HG02852 (cell line): Measurements from ENCODE around the gene NBPF10.
"Not testable (repeated sequence)": the region's sequence is repeated elsewhere in the genome, so short reads cannot be mapped to it uniquely, and the experiment has no call there.

ENCODE experiments used
- ATAC-seq: cut with Tn5 transposase; IDR thresholded peaks from one replicate; pipeline ENCODE4 v1.9.1; 2021; ENCODE audit warnings: mild to moderate bottlenecking, moderate library complexity; ENCODE audit not compliant: unreplicated experiment

Gene NBPF10, protein sequence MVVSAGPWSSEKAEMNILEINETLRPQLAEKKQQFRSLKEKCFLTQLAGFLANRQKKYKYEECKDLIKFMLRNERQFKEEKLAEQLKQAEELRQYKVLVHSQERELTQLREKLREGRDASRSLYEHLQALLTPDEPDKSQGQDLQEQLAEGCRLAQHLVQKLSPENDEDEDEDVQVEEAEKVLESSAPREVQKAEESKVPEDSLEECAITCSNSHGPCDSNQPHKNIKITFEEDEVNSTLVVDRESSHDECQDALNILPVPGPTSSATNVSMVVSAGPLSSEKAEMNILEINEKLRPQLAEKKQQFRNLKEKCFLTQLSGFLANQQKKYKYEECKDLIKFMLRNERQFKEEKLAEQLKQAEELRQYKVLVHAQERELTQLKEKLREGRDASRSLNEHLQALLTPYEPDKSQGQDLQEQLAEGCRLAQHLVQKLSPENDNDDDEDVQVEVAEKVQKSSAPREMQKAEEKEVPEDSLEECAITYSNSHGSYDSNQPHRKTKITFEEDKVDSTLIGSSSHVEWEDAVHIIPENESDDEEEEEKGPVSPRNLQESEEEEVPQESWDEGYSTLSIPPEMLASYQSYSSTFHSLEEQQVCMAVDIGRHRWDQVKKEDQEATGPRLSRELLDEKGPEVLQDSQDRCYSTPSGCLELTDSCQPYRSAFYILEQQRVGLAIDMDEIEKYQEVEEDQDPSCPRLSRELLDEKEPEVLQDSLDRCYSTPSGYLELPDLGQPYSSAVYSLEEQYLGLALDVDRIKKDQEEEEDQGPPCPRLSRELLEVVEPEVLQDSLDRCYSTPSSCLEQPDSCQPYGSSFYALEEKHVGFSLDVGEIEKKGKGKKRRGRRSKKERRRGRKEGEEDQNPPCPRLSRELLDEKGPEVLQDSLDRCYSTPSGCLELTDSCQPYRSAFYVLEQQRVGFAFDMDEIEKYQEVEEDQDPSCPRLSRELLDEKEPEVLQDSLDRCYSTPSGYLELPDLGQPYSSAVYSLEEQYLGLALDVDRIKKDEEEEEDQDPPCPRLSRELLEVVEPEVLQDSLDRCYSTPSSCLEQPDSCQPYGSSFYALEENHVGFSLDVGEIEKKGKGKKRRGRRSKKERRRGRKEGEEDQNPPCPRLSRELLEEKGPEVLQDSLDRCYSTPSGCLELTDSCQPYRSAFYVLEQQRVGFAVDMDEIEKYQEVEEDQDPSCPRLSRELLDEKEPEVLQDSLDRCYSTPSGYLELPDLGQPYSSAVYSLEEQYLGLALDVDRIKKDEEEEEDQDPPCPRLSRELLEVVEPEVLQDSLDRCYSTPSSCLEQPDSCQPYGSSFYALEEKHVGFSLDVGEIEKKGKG (N-terminal part only)

DNA sequence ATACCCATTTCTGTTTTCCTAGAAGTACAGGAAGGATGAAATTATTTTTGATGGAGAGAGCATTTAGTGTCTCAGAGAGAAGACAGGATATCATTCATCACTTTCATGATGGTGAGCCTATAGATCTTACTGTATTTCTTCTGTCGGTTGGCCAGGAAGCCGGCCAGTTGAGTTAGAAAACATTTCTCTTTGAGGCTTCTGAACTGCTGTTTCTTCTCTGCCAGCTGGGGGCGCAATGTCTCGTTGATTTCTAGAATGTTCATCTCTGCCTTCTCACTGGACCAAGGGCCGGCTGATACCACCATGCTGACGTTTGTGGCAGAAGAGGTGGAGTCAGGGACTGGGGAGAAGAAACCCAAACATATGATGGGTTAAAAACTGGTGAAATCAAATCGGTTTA lies at the start of gene NBPF10:
TSS of gene NBPF10 (minus strand) at position 340 of the 400 bp plus-strand sequence. CDS start at position 305, 35 bp downstream.
- not testable (repeated sequence) for ATAC-seq

DNA sequence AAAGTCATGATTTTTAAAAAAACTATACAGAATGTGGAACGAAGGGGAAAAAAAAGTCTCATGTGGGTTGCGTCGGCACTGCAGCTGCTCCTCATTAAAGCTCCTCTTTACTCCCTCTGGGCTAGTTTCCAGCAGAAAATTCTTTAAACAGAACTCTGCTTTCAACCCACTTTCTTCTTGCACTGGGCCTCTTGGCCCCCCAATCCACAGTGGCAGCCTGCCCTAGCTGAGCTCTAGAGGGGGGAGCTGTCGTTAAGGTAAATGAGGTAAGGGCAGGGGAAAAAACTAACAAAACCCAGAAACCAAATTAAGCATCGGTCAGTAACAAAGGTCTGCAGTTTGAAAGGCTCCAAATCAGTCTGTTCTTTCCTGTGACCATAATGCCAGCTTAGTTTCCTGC lies 29.9 kb upstream of the NBPF10 start:
- ATAC-seq, result not testable (repeated sequence)

DNA sequence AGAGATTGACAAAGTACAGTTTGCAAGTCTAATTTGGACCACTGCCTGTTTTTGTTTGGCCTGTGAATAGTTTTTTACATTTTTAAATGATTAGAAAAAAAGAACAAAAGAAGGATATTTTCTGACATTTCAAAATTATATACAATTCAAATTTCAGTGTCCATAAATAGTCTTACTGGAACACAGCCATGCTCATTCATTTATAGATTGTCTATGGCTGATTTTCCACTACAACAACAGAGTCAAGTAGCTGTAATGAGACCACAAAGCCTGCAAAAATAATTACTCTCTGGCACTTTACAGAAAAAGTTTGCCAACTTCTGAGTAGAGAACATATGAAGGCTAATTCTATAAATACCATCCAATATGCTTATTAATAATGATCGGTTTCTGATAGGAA lies 23.1 kb upstream of the NBPF10 start:
- ATAC-seq, result not testable (repeated sequence)

DNA sequence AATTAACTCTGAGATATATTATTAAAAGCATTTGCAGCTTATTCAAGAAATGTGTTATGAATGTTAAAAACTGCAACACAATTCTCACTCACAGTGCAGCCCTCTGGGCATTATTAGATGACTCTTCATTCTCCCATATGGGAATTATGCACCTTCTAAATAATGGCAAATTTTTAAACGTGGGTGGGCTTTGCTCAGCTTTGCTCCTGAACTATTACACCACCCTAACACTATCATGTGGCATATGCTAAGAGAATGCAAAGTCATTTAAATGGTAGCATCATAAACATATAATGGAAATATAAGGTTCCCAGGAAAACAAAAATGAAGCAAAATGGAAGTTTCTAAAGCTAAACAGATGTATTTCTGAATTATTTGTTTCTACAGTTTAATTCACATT lies 22.7 kb upstream of the NBPF10 start:
- not testable (repeated sequence) for ATAC-seq
